Measurements from ENCODE around the gene PSTK. TPM values are rescaled to one million over a fixed set of nuclear protein-coding genes. Genes with fewer than 3 reads are reported as not detected.

Gene PSTK
- polyA plus RNA-seq, 1 donor from 2014 or later = 21.0 TPM

DNA sequence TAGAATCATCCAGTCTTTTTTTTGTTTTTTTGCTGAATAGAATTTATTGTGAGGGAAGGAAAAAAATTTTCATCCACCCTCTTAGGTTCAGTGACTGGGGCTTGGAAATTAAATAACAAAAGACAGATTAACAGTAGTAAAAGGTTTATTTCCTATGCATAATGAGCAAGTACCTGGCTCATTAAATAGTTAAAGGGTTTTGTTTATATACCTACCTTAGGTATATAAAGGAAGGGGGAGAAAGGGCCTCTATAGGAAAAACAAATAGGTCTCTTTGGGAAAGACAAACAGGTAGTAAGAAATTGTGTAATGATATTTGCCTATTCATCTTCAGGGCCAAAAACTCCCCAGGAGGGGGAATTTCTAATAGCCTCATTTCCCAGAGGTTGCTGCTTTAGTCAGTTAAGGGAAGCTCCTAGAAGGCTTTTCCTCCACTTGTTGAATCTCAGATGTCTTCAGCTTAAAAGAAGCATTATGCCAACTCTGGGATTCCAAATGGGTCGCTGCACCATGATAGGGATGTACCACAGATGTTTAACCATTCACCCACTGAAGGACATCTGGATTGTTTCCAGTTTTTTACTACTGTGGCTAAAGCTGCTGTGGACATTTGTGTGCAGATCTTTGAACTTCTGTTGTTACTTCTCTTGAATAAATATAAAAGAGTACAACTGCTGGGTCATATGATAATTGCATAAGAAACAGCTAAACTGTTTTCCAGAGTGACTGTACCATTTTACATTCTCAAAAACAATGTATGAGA, 39.9 kb downstream of the PSTK start:
- H3K27ac ChIP-seq (ENCODE audit: low read length) = no peak overlapping the region
- no peaks in the 10 kb centered on the region for H4K20me1 ChIP-seq (ENCODE audit: insufficient read depth)
- no peaks in the 10 kb centered on the region for H3K9me3 ChIP-seq (ENCODE audit: low read length)
- H3K36me3 ChIP-seq (ENCODE audit: insufficient read depth, low read length) = no peaks in the 10 kb centered on the region
- H2AFZ ChIP-seq (ENCODE audit: low read depth, low read length) = no peak overlapping the region
- no peak overlapping the region for H3K4me3 ChIP-seq (ENCODE audit: low read length)
- TF ChIP-seq EZH2 (IDR thresholded peaks at IDR 0.05; ENCODE audit: borderline replicate concordance, insufficient read depth, low read length, poor library complexity, severe bottlenecking) (no peak), SMC3 (conservative IDR thresholded peaks at IDR 0.05; ENCODE audit: poor library complexity) (no peak), TAF1 (IDR thresholded peaks at IDR 0.05; ENCODE audit: low read depth) (no peak), RAD21 (conservative IDR thresholded peaks at IDR 0.05) (no peak), POLR2AphosphoS5 (IDR thresholded peaks at IDR 0.05) (no peak)
- TF ChIP-seq, protein P1, sequence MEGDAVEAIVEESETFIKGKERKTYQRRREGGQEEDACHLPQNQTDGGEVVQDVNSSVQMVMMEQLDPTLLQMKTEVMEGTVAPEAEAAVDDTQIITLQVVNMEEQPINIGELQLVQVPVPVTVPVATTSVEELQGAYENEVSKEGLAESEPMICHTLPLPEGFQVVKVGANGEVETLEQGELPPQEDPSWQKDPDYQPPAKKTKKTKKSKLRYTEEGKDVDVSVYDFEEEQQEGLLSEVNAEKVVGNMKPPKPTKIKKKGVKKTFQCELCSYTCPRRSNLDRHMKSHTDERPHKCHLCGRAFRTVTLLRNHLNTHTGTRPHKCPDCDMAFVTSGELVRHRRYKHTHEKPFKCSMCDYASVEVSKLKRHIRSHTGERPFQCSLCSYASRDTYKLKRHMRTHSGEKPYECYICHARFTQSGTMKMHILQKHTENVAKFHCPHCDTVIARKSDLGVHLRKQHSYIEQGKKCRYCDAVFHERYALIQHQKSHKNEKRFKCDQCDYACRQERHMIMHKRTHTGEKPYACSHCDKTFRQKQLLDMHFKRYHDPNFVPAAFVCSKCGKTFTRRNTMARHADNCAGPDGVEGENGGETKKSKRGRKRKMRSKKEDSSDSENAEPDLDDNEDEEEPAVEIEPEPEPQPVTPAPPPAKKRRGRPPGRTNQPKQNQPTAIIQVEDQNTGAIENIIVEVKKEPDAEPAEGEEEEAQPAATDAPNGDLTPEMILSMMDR (IDR thresholded peaks at IDR 0.05; ENCODE audit: poor library complexity, severe bottlenecking) = no peak
- no peaks in the 10 kb centered on the region for H3F3A ChIP-seq (ENCODE audit: insufficient read depth, low read length, poor library complexity, severe bottlenecking)
- no peak overlapping the region for H3K9ac ChIP-seq (ENCODE audit: low read length)
- no peaks in the 10 kb centered on the region for H3K9me2 ChIP-seq (ENCODE audit: insufficient read depth, low read length)
- H3K27me3 ChIP-seq (ENCODE audit: insufficient read depth, low read depth, low read length) = no peaks in the 10 kb centered on the region
- H3K4me2 ChIP-seq (ENCODE audit: low read length) = no peak overlapping the region
- no peaks in the 10 kb centered on the region for H3K79me2 ChIP-seq (replicated peaks; ENCODE audit: insufficient read depth, low read length)

DNA sequence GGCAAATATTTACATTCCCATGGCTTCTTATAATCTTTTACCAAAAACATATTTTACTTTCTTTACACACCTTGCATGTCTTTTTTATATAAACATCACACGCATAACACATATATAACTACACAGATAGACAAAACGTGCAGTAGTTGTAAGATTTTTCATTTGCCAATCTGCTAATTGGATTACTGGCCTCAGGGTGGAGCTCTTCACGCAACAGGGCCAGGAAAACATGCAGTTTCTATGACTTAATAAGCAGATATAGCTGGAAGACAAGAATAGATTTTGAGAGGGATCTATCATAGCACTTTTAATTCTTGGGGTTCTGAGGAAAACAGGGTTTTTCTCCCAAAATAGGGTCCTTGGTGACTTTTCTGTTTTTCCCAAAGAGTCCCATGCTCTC, 41.3 kb downstream of the PSTK start:
- no peak overlapping the region for H2AFZ ChIP-seq (ENCODE audit: low read depth, low read length)
- H3K4me2 ChIP-seq (ENCODE audit: low read length) = no peak overlapping the region
- H3K9me3 ChIP-seq (ENCODE audit: low read length) = no peaks in the 10 kb centered on the region
- no peaks in the 10 kb centered on the region for H3K27me3 ChIP-seq (ENCODE audit: insufficient read depth, low read depth, low read length)
- no peak overlapping the region for H3K4me3 ChIP-seq (ENCODE audit: low read length)
- H3K9me2 ChIP-seq (ENCODE audit: insufficient read depth, low read length) = no peaks in the 10 kb centered on the region
- no peaks in the 10 kb centered on the region for H4K20me1 ChIP-seq (ENCODE audit: insufficient read depth)
- TF ChIP-seq MXI1 (conservative IDR thresholded peaks at IDR 0.05; ENCODE audit: poor library complexity, severe bottlenecking) (no peak), REST (IDR thresholded peaks at IDR 0.05; ENCODE audit: borderline replicate concordance) (no peak), RAD21 (conservative IDR thresholded peaks at IDR 0.05) (no peak), POLR2AphosphoS5 (IDR thresholded peaks at IDR 0.05) (no peak), SMC3 (conservative IDR thresholded peaks at IDR 0.05; ENCODE audit: poor library complexity) (no peak), TAF1 (IDR thresholded peaks at IDR 0.05; ENCODE audit: low read depth) (no peak), EP300 (conservative IDR thresholded peaks at IDR 0.05; ENCODE audit: poor library complexity, severe bottlenecking) (no peak), EZH2 (IDR thresholded peaks at IDR 0.05; ENCODE audit: borderline replicate concordance, insufficient read depth, low read length, poor library complexity, severe bottlenecking) (no peak)
- TF ChIP-seq, protein P1 (IDR thresholded peaks at IDR 0.05; ENCODE audit: poor library complexity, severe bottlenecking) = no peak
- no peaks in the 10 kb centered on the region for H3F3A ChIP-seq (ENCODE audit: insufficient read depth, low read length, poor library complexity, severe bottlenecking)
- no peak overlapping the region for H3K27ac ChIP-seq (ENCODE audit: low read length)
- H3K9ac ChIP-seq (ENCODE audit: low read length) = no peak overlapping the region
- no peaks in the 10 kb centered on the region for H3K36me3 ChIP-seq (ENCODE audit: insufficient read depth, low read length)
- H3K79me2 ChIP-seq (replicated peaks; ENCODE audit: insufficient read depth, low read length) = no peaks in the 10 kb centered on the region

All from neural cell (in vitro differentiated cells).